HG02678 (cell line): ENCODE data around the gene ARMC12.

Experiments
- ATAC-seq: cut with Tn5 transposase; IDR thresholded peaks from one replicate; pipeline ENCODE4 v1.9.1; 2021; ENCODE audit warnings: mild to moderate bottlenecking, moderate library complexity; ENCODE audit not compliant: unreplicated experiment

Gene ARMC12

GRCh38 chr6:35769211-35769610, 32.4 kb downstream of the ARMC12 start:
- ATAC-seq = no peak

GRCh38 chr6:35771343-35771627, 34.5 kb downstream of the ARMC12 start:
- no peak for ATAC-seq

GRCh38 chr6:35774116-35774794, 37.4 kb downstream of the ARMC12 start:
- ATAC-seq = no peak

GRCh38 chr6:35775031-35775430, 38.2 kb downstream of the ARMC12 start:
- no peak for ATAC-seq

GRCh38 chr6:35776364-35777215, 39.8 kb downstream of the ARMC12 start, which contains the start of gene CLPSL2:
TSS of gene CLPSL2 (plus strand) at chr6:35776598. CDS start at chr6:35776619, 21 bp downstream.
- no peak for ATAC-seq

- no peak for ATAC-seq
Measured at GRCh38 chr6:35777356-35778102, 40.7 kb downstream of the ARMC12 start.

GRCh38 chr6:35778437-35778836, 41.6 kb downstream of the ARMC12 start:
- ATAC-seq = no peak

GRCh38 chr6:35780719-35781118, 43.9 kb downstream of the ARMC12 start, which contains the start of gene CLPSL1:
TSS of gene CLPSL1 (plus strand) at chr6:35781019. CDS start at chr6:35781111, 92 bp downstream.
- ATAC-seq = no peak

- no peak for ATAC-seq
Measured at GRCh38 chr6:35781290-35781689, 44.5 kb downstream of the ARMC12 start.

GRCh38 chr6:35782424-35782823, 45.6 kb downstream of the ARMC12 start:
- no peak for ATAC-seq

- no peak for ATAC-seq
Measured at GRCh38 chr6:35784200-35784599, 47.4 kb downstream of the ARMC12 start.

GRCh38 chr6:35786272-35786671, 49.4 kb downstream of the ARMC12 start:
- ATAC-seq = no peak

GRCh38 chr6:35786810-35787209, 50.0 kb downstream of the ARMC12 start:
- no peak for ATAC-seq

GRCh38 chr6:35787266-35788218, 50.7 kb downstream of the ARMC12 start:
- no peak for ATAC-seq

- ATAC-seq = no peak
Measured at GRCh38 chr6:35788423-35788982, 51.7 kb downstream of the ARMC12 start.

GRCh38 chr6:35790683-35791082, 53.9 kb downstream of the ARMC12 start:
- ATAC-seq = no peak

GRCh38 chr6:35794536-35795452, 58.0 kb downstream of the ARMC12 start:
- ATAC-seq = no peak

GRCh38 chr6:35795453-35796071, 58.7 kb downstream of the ARMC12 start:
- ATAC-seq = no peak

GRCh38 chr6:35796236-35796635, 59.4 kb downstream of the ARMC12 start:
- no peak for ATAC-seq
